Measurements from ENCODE around the gene FOXS1. TPM values are rescaled to one million over a fixed set of nuclear protein-coding genes. Genes with fewer than 3 reads are reported as not detected.

The FOXS1 gene
- polyA plus RNA-seq, 4 donors = 1.0 to 1.2 TPM; not detected in 2

DNA sequence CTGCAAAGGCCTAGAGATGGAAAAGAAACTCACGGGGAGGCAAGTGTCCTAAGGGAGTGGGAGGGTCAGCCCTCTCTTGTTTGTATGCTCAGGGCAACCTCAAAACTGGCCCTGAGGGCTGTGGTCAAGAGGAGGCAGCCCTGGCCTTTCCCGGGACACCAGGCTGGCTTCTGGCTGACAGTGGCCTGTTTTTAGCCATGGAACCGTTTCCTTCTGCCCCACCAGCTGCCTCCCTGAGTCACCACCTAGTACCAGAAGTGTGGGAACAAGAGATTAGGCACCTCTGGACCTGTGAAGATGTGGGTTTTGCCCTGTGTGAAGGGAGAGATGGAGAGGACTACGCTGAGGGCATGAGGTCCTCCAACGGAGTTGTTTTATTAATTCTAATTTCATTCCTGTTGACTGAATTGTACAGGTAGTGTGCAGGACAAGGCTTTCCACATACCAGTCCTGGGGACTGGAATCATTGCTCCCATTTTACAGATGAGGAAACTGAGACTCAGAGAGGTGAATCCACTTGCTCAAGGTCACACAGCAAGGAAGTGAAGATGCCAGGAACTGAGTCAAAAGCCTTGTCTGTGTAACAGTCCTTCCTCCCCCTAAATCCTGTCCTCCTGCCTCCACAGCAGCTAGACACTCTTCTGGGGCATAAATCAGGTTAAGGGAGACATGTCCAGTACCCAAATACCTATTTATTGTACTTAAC is 5.5 kb downstream of the FOXS1 start:
- FAIRE-seq (no peak), DNase-seq (no peak)
- no peaks in the 10 kb centered on the region for H3K9me3 ChIP-seq (ENCODE audit: control insufficient read depth in 2 of 2, insufficient read depth in 1 of 2, low read depth in 1 of 2, low read length in 1 of 2)
- H3K27me3 ChIP-seq (ENCODE audit: control insufficient read depth in 3 of 3, insufficient read depth in 3 of 3, low read length in 3 of 3) = no peaks in the 10 kb centered on the region
- H3K4me1 ChIP-seq (ENCODE audit: control insufficient read depth in 3 of 3, insufficient read depth in 2 of 3, low read depth in 1 of 3, low read length in 2 of 3) = peaks cover 0 to 11% (median 0%) of the 10 kb centered on the region in 3 donors
- no peaks in the 10 kb centered on the region for H3K36me3 ChIP-seq (ENCODE audit: control insufficient read depth in 3 of 3, insufficient read depth in 2 of 3, low read depth in 1 of 3, low read length in 3 of 3)
- 62 to 71% (median 64%) methylated on average over 5 of the region's 5 CpGs for WGBS, 3 donors
- H3K4me3 ChIP-seq (ENCODE audit: low read depth in 1 of 3, low read length in 3 of 3) = no peak overlapping the region
- H3K27ac ChIP-seq (ENCODE audit: low read depth in 1 of 3, low read length in 2 of 3) = no peak overlapping the region

DNA sequence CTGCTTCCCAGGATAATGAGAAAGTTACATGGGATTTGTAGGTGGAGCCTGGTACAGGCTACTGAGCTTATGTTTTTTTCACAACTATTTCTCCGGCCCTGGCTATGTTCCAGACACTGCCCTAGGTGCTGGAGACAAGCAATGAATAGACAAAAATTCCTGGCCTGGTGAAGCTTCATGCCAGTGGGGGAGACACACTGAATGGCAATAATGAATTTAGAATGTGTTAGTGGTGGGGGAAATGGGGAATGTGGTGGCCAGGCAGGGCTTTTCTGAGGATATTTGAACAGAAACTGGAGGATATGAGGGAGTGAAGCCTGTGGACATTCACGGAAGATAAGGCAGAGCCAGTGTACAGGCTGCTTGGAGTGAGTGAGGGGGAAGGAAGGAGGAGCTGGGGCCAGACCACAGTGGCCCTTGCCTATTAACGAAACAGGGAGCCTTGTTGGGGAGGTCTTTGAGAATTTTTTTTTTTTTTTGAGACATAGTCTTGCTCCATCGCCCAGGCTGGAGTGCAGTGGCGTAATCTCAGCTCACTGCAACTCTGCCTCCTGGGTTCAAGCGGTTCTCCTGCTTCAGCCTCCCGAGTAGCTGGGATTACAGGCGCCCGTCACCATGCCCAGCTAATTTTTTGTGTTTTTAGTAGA is 6.6 kb downstream of the FOXS1 start:
- Histone ChIP-seq H3K27ac (ENCODE audit: low read depth in 1 of 3, low read length in 2 of 3) (no peak overlapping the region), H3K4me3 (ENCODE audit: low read depth in 1 of 3, low read length in 3 of 3) (no peak overlapping the region), H3K9me3 (ENCODE audit: control insufficient read depth in 2 of 2, insufficient read depth in 1 of 2, low read depth in 1 of 2, low read length in 1 of 2) (no peaks in the 10 kb centered on the region), H3K36me3 (ENCODE audit: control insufficient read depth in 3 of 3, insufficient read depth in 2 of 3, low read depth in 1 of 3, low read length in 3 of 3) (no peaks in the 10 kb centered on the region), H3K27me3 (ENCODE audit: control insufficient read depth in 3 of 3, insufficient read depth in 3 of 3, low read length in 3 of 3) (no peaks in the 10 kb centered on the region), H3K4me1 (ENCODE audit: control insufficient read depth in 3 of 3, insufficient read depth in 2 of 3, low read depth in 1 of 3, low read length in 2 of 3) (peaks cover 0 to 11% (median 0%) of the 10 kb centered on the region in 3 donors)
- DNase-seq (no peak), FAIRE-seq (no peak)
- 74 to 85% (median 77%) methylated on average over 9 of the region's 9 CpGs for WGBS, 3 donors

DNA sequence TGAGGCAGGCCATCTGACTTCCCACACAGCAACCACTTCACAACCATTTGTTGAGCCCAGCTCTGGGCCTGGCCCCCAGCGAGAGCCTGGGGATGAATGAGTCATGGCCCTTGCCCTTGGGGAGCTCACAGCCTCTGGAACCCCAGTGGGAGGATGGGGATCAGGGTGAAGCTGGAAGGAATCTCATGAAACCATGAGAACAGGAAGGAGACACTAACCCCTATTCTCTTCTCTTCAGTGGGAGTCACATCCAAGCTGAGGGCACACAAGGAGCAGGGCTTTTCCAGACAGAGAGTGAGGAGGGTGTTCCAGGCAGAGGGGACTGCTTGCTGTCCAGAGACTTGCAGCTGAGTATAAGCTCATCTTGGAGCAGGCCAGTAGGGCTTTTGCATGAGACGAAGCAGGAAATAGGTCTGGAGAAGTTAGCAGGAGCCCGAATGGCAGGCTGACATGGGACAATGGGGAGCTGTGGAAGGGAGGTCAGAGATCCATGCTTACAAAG is 7.5 kb downstream of the FOXS1 start:
- DNase-seq (no peak), FAIRE-seq (no peak)
- H3K4me3 ChIP-seq (ENCODE audit: low read depth in 1 of 3, low read length in 3 of 3) = no peak overlapping the region
- no peaks in the 10 kb centered on the region for H3K9me3 ChIP-seq (ENCODE audit: control insufficient read depth in 2 of 2, insufficient read depth in 1 of 2, low read depth in 1 of 2, low read length in 1 of 2)
- 54 to 60% (median 59%) methylated on average over 3 of the region's 3 CpGs for WGBS, 3 donors
- no peaks in the 10 kb centered on the region for H3K27me3 ChIP-seq (ENCODE audit: control insufficient read depth in 3 of 3, insufficient read depth in 3 of 3, low read length in 3 of 3)
- H3K27ac ChIP-seq (ENCODE audit: low read depth in 1 of 3, low read length in 2 of 3) = no peak overlapping the region
- no peaks in the 10 kb centered on the region for H3K36me3 ChIP-seq (ENCODE audit: control insufficient read depth in 3 of 3, insufficient read depth in 2 of 3, low read depth in 1 of 3, low read length in 3 of 3)
- peaks cover 0 to 11% (median 0%) of the 10 kb centered on the region in 3 donors for H3K4me1 ChIP-seq (ENCODE audit: control insufficient read depth in 3 of 3, insufficient read depth in 2 of 3, low read depth in 1 of 3, low read length in 2 of 3)

- FAIRE-seq = no peak
- Histone ChIP-seq H3K27me3 (ENCODE audit: control insufficient read depth in 3 of 3, insufficient read depth in 3 of 3, low read length in 3 of 3) (no peaks in the 10 kb centered on the region), H3K4me1 (ENCODE audit: control insufficient read depth in 3 of 3, insufficient read depth in 2 of 3, low read depth in 1 of 3, low read length in 2 of 3) (peaks cover 0 to 11% (median 0%) of the 10 kb centered on the region in 3 donors), H3K4me3 (ENCODE audit: low read depth in 1 of 3, low read length in 3 of 3) (no peak overlapping the region), H3K27ac (ENCODE audit: low read depth in 1 of 3, low read length in 2 of 3) (no peak overlapping the region), H3K9me3 (ENCODE audit: control insufficient read depth in 2 of 2, insufficient read depth in 1 of 2, low read depth in 1 of 2, low read length in 1 of 2) (no peaks in the 10 kb centered on the region), H3K36me3 (ENCODE audit: control insufficient read depth in 3 of 3, insufficient read depth in 2 of 3, low read depth in 1 of 3, low read length in 3 of 3) (no peaks in the 10 kb centered on the region)
- 69 to 76% (median 76%) methylated on average over 5 of the region's 5 CpGs for WGBS, 3 donors
- no peak for DNase-seq
Measured at GRCh38 chr20:31836853-31837608, 8.4 kb downstream of the FOXS1 start.

GRCh38 chr20:31835977-31836852 is 9.2 kb downstream of the FOXS1 start:
- no peak overlapping the region for H3K4me3 ChIP-seq (ENCODE audit: low read depth in 1 of 3, low read length in 3 of 3)
- FAIRE-seq = no peak
- H3K27ac ChIP-seq (ENCODE audit: low read depth in 1 of 3, low read length in 2 of 3) = no peak overlapping the region
- no peaks in the 10 kb centered on the region for H3K27me3 ChIP-seq (ENCODE audit: control insufficient read depth in 3 of 3, insufficient read depth in 3 of 3, low read length in 3 of 3)
- H3K9me3 ChIP-seq (ENCODE audit: control insufficient read depth in 2 of 2, insufficient read depth in 1 of 2, low read depth in 1 of 2, low read length in 1 of 2) = no peaks in the 10 kb centered on the region
- DNase-seq = peak; percentile 60 to 67
- peaks cover 0 to 11% (median 0%) of the 10 kb centered on the region in 3 donors for H3K4me1 ChIP-seq (ENCODE audit: control insufficient read depth in 3 of 3, insufficient read depth in 2 of 3, low read depth in 1 of 3, low read length in 2 of 3)
- H3K36me3 ChIP-seq (ENCODE audit: control insufficient read depth in 3 of 3, insufficient read depth in 2 of 3, low read depth in 1 of 3, low read length in 3 of 3) = no peaks in the 10 kb centered on the region
- WGBS, 3 donors = 23 to 25% (median 23%) methylated on average over 14 of the region's 14 CpGs

GRCh38 chr20:31835554-31835953 is 9.8 kb downstream of the FOXS1 start:
- H3K36me3 ChIP-seq (ENCODE audit: control insufficient read depth in 3 of 3, insufficient read depth in 2 of 3, low read depth in 1 of 3, low read length in 3 of 3) = no peaks in the 10 kb centered on the region
- no peak overlapping the region for H3K4me3 ChIP-seq (ENCODE audit: low read depth in 1 of 3, low read length in 3 of 3)
- no peak overlapping the region for H3K27ac ChIP-seq (ENCODE audit: low read depth in 1 of 3, low read length in 2 of 3)
- FAIRE-seq = no peak
- WGBS, 3 donors = 78 to 80% (median 78%) methylated on average over 9 of the region's 9 CpGs
- DNase-seq = no peak
- no peaks in the 10 kb centered on the region for H3K9me3 ChIP-seq (ENCODE audit: control insufficient read depth in 2 of 2, insufficient read depth in 1 of 2, low read depth in 1 of 2, low read length in 1 of 2)
- no peaks in the 10 kb centered on the region for H3K27me3 ChIP-seq (ENCODE audit: control insufficient read depth in 3 of 3, insufficient read depth in 3 of 3, low read length in 3 of 3)
- peaks cover 0 to 11% (median 0%) of the 10 kb centered on the region in 3 donors for H3K4me1 ChIP-seq (ENCODE audit: control insufficient read depth in 3 of 3, insufficient read depth in 2 of 3, low read depth in 1 of 3, low read length in 2 of 3)

GRCh38 chr20:31833931-31834521 is 11.4 kb downstream of the FOXS1 start:
- WGBS, 3 donors = 38 to 65% (median 58%) methylated on average over 19 to 20 of the region's 20 CpGs
- no peak for DNase-seq
- Histone ChIP-seq H3K27me3 (ENCODE audit: control insufficient read depth in 3 of 3, insufficient read depth in 3 of 3, low read length in 3 of 3) (no peaks in the 10 kb centered on the region), H3K4me3 (ENCODE audit: low read depth in 1 of 3, low read length in 3 of 3) (no peak overlapping the region), H3K4me1 (ENCODE audit: control insufficient read depth in 3 of 3, insufficient read depth in 2 of 3, low read depth in 1 of 3, low read length in 2 of 3) (peaks cover 0 to 11% (median 0%) of the 10 kb centered on the region in 3 donors), H3K9me3 (ENCODE audit: control insufficient read depth in 2 of 2, insufficient read depth in 1 of 2, low read depth in 1 of 2, low read length in 1 of 2) (no peaks in the 10 kb centered on the region), H3K27ac (ENCODE audit: low read depth in 1 of 3, low read length in 2 of 3) (no peak overlapping the region), H3K36me3 (ENCODE audit: control insufficient read depth in 3 of 3, insufficient read depth in 2 of 3, low read depth in 1 of 3, low read length in 3 of 3) (no peaks in the 10 kb centered on the region)
- FAIRE-seq = no peak
